Smooth muscle cell (in vitro differentiated cells): ENCODE data around the gene DTNBP1. TPM values are rescaled to one million over a fixed set of nuclear protein-coding genes. Genes with fewer than 3 reads are reported as not detected.

Experiments
- DNase-seq: peaks from one replicate; lab custom pipeline; 2025; ENCODE audit not compliant: unreplicated experiment; lab: John Stamatoyannopoulos, UW
- H2AFZ ChIP-seq: fragments of 200-600 bp; sonication (generic); 2 replicates; pipeline ENCODE4 v1.6.0; 2016; ENCODE audit warnings: antibody characterized with exemption, low read depth, mild to moderate bottlenecking
- H3F3A ChIP-seq: fragments of 200-600 bp; sonication (generic); 2 replicates; pipeline ENCODE4 v1.6.0; 2017; ENCODE audit warnings: antibody characterized with exemption, low read depth
- H3K27ac ChIP-seq: fragments of 200-600 bp; sonication (generic); 2 replicates; pipeline ENCODE4 v1.5.1; 2016; ENCODE audit warnings: low read depth, mild to moderate bottlenecking
- H3K27me3 ChIP-seq: fragments of 200-600 bp; sonication (generic); 2 replicates; pipeline ENCODE4 v1.6.1; 2016; ENCODE audit warnings: low read depth, mild to moderate bottlenecking
- H3K36me3 ChIP-seq: fragments of 200-600 bp; sonication (generic); 2 replicates; pipeline ENCODE4 v1.5.1; 2016; ENCODE audit warnings: low read depth
- H3K4me1 ChIP-seq: fragments of 200-600 bp; sonication (generic); 2 replicates; pipeline ENCODE4 v1.5.1; 2016; ENCODE audit warnings: low read depth
- H3K4me2 ChIP-seq: fragments of 200-600 bp; sonication (generic); 2 replicates; pipeline ENCODE4 v1.6.0; 2016; ENCODE audit warnings: mild to moderate bottlenecking
- H3K4me3 ChIP-seq: fragments of 200-600 bp; sonication (generic); 2 replicates; pipeline ENCODE4 v1.5.1; 2016; ENCODE audit warnings: mild to moderate bottlenecking
- H3K79me2 ChIP-seq: fragments of 200-600 bp; sonication (generic); 2 replicates; pipeline ENCODE4 v1.6.0; 2016; ENCODE audit warnings: low read depth, mild to moderate bottlenecking
- H3K9ac ChIP-seq: fragments of 200-600 bp; sonication (generic); 2 replicates; pipeline ENCODE4 v1.6.0; 2016; ENCODE audit warnings: low read depth
- H3K9me3 ChIP-seq: fragments of 200-600 bp; sonication (generic); replicated peaks from 2 replicates; pipeline ENCODE4 v1.5.1; 2016; ENCODE audit warnings: low read depth
- H4K20me1 ChIP-seq: fragments of 200-600 bp; sonication (generic); 2 replicates; pipeline ENCODE4 v1.6.0; 2016; ENCODE audit warnings: low read depth
- CTCF ChIP-seq: fragments of 200-600 bp; sonication (generic); IDR thresholded peaks from 2 replicates; pipeline ENCODE4 v1.5.1; 2017; ENCODE audit warnings: borderline replicate concordance, mild to moderate bottlenecking, antibody characterized with exemption; ENCODE audit not compliant: insufficient read depth, poor library complexity, severe bottlenecking
- WGBS: methylation state at CpG from one replicate; pipeline ENCODE4 v1.1.7; 2016; ENCODE audit warnings: low lambda C conversion rate; 5-methylcytosine and 5-hydroxymethylcytosine counted together
- polyA plus RNA-seq: library from polyadenylated mRNA; unstranded; fragments of >200 nt; fragmentation: Nextera tagmentation; extraction: Ambion mirVana; gene quantifications from 2 replicates; pipeline ENCODE4 v1.2.1, GENCODE V29; 2016
- total RNA-seq: library from RNA; depleted of rRNA; stranded (reverse); fragments of >200 nt; gene quantifications from 2 replicates; pipeline ENCODE4 v1.2.3, GENCODE V29; 2014

Gene DTNBP1
- total and polyA plus RNA-seq, 2 experiments from 2014 or later = 11.9 to 24.2 TPM

- peaks cover 16% of the 10 kb centered on the region for H3K4me1 ChIP-seq
- no peaks in the 10 kb centered on the region for H3K36me3 ChIP-seq
- peak overlapping the region; percentile 24 for H3K4me2 ChIP-seq
- no peak for TF ChIP-seq CTCF
- DNase-seq = no peak
- H2AFZ ChIP-seq = no peak overlapping the region
- H3K27me3 ChIP-seq = no peaks in the 10 kb centered on the region
- H3K4me3 ChIP-seq = no peak overlapping the region
- 97% methylated on average over 4 of the region's 4 CpGs for WGBS
- peak overlapping the region; percentile 14 for H3K27ac ChIP-seq
- H3K9me3 ChIP-seq = no peaks in the 10 kb centered on the region
- no peaks in the 10 kb centered on the region for H3K79me2 ChIP-seq
- H3K9ac ChIP-seq = no peak overlapping the region
- peaks cover 5% of the 10 kb centered on the region for H3F3A ChIP-seq
- peaks cover 45% of the 10 kb centered on the region for H4K20me1 ChIP-seq
Observed at GRCh38 chr6:15622045-15622740, 40.6 kb downstream of the DTNBP1 start.

- Histone ChIP-seq H3K4me2 (peak overlapping the region; percentile 24), H3K4me1 (peaks cover 16% of the 10 kb centered on the region), H4K20me1 (peaks cover 39% of the 10 kb centered on the region), H2AFZ (no peak overlapping the region), H3K9me3 (no peaks in the 10 kb centered on the region), H3K79me2 (no peaks in the 10 kb centered on the region), H3F3A (peaks cover 5% of the 10 kb centered on the region), H3K9ac (no peak overlapping the region), H3K36me3 (no peaks in the 10 kb centered on the region), H3K27ac (peak overlapping the region; percentile 14), H3K27me3 (no peaks in the 10 kb centered on the region), H3K4me3 (no peak overlapping the region)
- no peak for DNase-seq
- TF ChIP-seq CTCF = no peak
- WGBS = 19% methylated on average over 6 of the region's 6 CpGs
Observed at GRCh38 chr6:15621203-15622044, 41.4 kb downstream of the DTNBP1 start.

- Histone ChIP-seq H4K20me1 (peaks cover 31% of the 10 kb centered on the region), H3K79me2 (no peaks in the 10 kb centered on the region), H3K4me1 (peaks cover 24% of the 10 kb centered on the region), H3K27me3 (no peaks in the 10 kb centered on the region), H3K27ac (no peak overlapping the region), H3K4me2 (no peak overlapping the region), H3F3A (peaks cover 5% of the 10 kb centered on the region), H3K9ac (no peak overlapping the region), H3K4me3 (no peak overlapping the region), H3K36me3 (no peaks in the 10 kb centered on the region), H3K9me3 (no peaks in the 10 kb centered on the region), H2AFZ (no peak overlapping the region)
- DNase-seq = no peak
- WGBS = 38% methylated on average over 4 of the region's 4 CpGs
- TF ChIP-seq CTCF = no peak
Observed at GRCh38 chr6:15620611-15621010, 42.2 kb downstream of the DTNBP1 start.
